Middle frontal gyrus (tissue), 1 donor: Measurements from ENCODE around the gene FAM210A.
"Not testable (repeated sequence)": the region's sequence is repeated elsewhere in the genome, so short reads cannot be mapped to it uniquely, and the experiment has no call there.

Source experiments
- DNase-seq: peaks from one replicate; pipeline ENCODE4 v3.0.0-alpha.2; 2015; ENCODE audit warnings: low spot score; ENCODE audit errors: extremely low spot score

Gene FAM210A

GRCh38 chr18:13703899-13704298 is 22.5 kb downstream of the FAM210A start:
- DNase-seq, result no peak

- no peak for DNase-seq
Measured at GRCh38 chr18:13700153-13700552, 26.2 kb downstream of the FAM210A start.

DNA sequence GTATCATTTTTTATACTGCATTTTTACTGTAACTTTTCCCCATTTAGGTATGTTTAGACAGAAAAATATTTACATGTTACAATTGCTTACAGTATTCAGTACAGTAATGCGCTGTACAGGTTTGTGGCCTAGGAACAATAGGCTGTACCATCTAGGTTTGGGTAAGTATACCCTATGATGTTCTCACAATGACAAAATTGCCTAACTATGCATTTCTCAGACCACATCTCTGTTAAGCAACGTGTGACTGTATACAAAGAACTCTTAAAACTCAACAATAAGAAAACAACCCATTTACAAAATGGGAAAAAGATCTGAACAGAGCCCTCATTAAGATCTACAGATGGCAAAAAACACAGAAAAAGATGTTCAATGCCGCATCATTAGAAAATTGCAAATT is 29.4 kb downstream of the FAM210A start:
- DNase-seq, result no peak

GRCh38 chr18:13695337-13695736 is 31.0 kb downstream of the FAM210A start:
- DNase-seq, result not testable (repeated sequence)

DNA sequence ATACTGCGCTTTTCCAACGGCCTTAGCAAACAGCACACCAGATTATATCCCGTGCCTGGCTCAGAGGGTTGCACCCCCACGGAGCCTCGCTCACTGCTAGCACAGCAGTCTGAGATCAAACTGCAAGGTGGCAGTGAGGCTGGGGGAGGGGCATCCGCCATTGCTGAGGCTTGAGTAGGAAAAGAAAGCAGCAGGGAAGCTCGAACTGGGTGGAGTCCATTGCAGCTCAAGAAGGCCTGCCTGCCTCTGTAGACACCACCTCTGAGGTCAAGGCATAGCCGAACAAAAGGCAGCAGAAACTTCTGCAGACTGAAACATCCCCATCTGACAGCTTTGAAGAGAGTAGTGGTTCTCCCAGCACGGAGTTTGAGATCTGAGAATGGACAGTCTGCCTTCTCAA is 36.3 kb downstream of the FAM210A start:
- DNase-seq, result not testable (repeated sequence)

GRCh38 chr18:13688191-13689136 is 37.9 kb downstream of the FAM210A start:
- DNase-seq, result no peak

- DNase-seq, result no peak
Measured at GRCh38 chr18:13684546-13684945, 41.8 kb downstream of the FAM210A start.

- DNase-seq, result no peak
Measured at GRCh38 chr18:13681701-13682100, 44.7 kb downstream of the FAM210A start.

GRCh38 chr18:13680612-13681011 is 45.7 kb downstream of the FAM210A start:
- DNase-seq, result no peak

DNA sequence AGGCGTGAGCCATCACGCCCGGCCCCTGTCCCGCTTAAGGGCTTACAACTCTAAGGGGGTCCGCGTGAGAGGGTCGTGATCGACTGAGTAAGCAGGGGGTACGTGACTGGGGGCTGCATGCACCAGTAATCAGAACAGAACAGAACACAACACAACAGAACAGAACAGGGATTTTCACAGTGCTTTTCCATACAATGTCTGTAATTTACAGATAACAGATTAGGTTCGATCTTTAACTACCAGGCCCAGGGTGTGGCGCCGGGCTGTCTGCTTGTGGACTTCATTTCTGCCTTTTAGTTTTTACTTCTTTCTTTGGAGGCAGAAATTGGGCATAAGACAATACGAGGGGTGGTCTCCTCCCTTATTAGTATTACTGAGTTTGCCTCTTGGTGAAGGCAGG is 49.0 kb downstream of the FAM210A start:
- not testable (repeated sequence) for DNase-seq

DNA sequence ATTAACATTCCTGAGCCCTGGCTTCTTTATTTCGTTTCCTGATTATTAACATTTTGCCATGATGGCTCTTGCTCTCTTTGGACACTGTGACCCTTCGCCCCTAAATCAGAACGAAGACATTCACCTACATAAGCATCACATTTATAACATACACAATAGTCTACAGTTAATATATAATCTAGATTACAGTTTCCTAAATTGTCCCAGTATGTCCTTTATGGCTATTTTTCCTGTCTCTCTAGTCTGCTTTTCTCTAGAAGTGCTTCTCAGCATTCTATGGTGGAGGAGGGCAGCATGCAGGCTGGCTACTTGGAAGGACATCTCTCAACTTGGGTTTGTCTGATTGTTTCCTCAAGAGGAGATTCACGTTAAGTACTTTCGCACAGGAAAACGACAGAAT is 49.9 kb downstream of the FAM210A start:
- no peak for DNase-seq

- no peak for DNase-seq
Measured at GRCh38 chr18:13672657-13673056, 53.7 kb downstream of the FAM210A start.

- DNase-seq, result no peak
Measured at GRCh38 chr18:13661779-13662256, 64.5 kb downstream of the FAM210A start.

DNA sequence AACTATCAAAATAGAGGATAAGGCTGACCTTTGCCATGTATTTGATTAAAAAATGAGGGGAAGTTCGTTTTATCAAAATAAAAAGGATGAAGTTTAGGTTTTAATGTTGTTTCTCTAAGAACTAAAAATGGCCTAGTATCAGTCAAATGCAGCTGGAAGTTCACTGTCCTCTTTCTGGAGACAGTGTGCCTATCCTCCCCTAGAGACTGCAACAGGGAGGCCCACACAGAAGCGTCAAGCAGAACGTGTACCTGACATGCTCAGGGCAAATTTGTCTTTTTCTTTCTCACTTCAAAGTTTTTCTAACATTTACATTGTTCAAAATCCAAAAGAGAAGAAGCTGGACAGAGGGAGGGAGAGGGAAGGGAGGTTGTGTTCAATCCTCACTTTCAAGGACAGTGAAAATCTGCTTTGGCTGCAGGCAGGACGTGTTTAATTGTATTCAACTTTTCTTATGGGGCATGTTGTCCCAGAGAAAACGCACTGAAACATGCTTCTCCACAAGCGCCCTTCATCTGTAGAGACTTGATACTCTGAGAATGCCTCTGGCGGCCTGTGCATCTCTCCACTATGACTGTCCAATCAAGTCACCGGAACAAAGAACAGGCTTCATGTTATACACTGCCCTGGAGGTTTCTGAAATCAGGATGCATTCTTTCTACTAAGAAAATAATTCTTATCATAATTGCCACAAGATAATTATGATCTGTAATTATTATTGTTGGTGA is 65.1 kb downstream of the FAM210A start:
- DNase-seq, result no peak

- no peak for DNase-seq
Measured at GRCh38 chr18:13660510-13660909, 65.8 kb downstream of the FAM210A start.

DNA sequence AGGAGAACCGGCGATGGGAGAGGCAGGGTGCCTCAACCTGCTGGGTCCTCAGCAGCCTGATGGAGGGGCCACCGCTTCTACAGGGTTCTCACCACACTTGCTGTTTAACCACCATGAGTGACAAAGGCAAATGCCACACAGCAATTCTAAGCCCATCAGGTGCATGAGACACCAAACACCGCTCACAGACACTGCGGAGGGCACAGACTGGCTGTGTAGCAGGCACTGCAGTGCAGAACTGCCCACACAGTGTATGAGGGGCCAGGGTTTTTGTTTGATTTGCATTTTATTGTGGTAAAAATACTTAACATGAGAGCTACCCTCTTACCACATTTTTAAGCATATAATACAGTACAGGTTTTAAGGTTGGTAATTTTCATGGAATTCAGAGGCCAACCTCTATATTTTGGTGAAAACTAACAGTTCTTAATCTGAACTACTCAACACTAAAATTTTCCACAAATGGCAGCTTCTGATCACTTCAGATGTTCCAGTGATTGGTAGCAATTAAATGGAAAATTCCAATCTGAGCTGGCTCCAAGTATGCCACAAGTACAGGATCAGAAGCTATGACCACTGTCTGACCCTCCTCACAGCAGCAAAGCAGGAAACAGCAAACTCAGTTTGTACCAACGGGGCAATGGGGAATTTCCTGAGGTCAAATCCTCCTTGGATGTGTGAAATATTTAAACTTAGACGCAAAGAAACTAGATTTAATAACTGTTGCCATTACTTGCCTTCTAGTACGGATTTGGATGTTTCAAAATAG is 67.7 kb downstream of the FAM210A start:
- DNase-seq, result no peak

- DNase-seq, result no peak
Measured at GRCh38 chr18:13657974-13658373, 68.4 kb downstream of the FAM210A start.

GRCh38 chr18:13653746-13654433 is 72.5 kb downstream of the FAM210A start:
- no peak for DNase-seq

GRCh38 chr18:13649397-13650390 is 76.7 kb downstream of the FAM210A start:
- DNase-seq, result no peak

GRCh38 chr18:13647761-13648160 is 78.6 kb downstream of the FAM210A start:
- DNase-seq, result no peak
